ENCODE results near the gene PIN1. TPM values are rescaled to one million over a fixed set of nuclear protein-coding genes. Genes with fewer than 3 reads are reported as not detected.
A peak's percentile ranks its signal among the peaks of the same experiment; 100 is the strongest.

The PIN1 gene
- polyA plus RNA-seq (268 and 288 TPM in 2 replicates), polyA minus RNA-seq (88.4 and 94.9 TPM in 2 replicates)

DNA sequence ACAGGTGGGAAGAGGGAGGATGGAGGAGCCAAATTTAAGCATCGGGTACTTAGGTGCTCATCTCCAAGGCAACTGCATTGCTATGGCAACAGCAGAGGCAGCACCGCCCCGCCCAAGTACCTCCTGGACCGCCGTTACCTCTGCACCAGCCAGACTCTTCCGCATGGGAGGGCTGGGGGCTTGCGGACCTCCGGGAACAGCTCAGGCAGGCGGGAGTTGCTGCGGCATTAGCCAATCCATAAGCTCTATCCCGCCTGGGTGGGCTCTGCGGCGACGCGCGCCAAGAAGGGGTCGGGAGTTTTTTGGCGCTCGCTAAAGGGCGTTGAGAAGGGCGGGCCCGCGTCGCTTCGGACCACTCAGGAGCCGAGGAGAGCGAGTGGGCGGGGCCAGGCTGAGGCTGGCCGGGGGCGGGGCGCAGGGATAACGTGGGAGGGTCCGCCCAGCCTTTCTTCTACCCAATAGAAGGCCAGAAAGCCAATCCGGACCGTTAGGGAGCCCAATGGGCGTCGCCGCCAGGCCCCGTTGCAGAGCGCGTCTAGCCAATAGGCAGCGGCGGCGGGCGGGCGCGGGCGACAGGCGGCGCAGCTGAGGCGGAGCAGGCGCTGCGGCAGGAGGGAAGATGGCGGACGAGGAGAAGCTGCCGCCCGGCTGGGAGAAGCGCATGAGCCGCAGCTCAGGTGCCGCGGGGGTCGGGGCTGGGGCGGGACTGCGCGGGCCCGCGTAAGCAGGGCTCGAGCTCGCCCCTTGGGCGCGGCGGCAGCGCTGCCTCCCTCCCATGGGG is at the start of gene PIN1:
Gene PIN1 (plus strand): TSS at position 593 of the 781 bp plus-strand sequence. CDS start 27 bp downstream, at position 620.
- Histone ChIP-seq H3K36me3 (ENCODE audit: insufficient read depth, low read length) (no peaks in the 10 kb centered on the region), H2AFZ (ENCODE audit: low read depth, low read length) (no peak within 1 kb of the TSS), H3K9me3 (ENCODE audit: low read length) (no peaks in the 10 kb centered on the region), H3K27me3 (ENCODE audit: insufficient read depth, low read depth, low read length) (no peaks in the 10 kb centered on the region), H3K9me2 (ENCODE audit: insufficient read depth, low read length) (no peaks in the 10 kb centered on the region), H3F3A (ENCODE audit: insufficient read depth, low read length, poor library complexity, severe bottlenecking) (no peaks in the 10 kb centered on the region), H3K79me2 (replicated peaks; ENCODE audit: insufficient read depth, low read length) (peaks cover 28% of the 10 kb centered on the region), H3K9ac (ENCODE audit: low read length) (peak within 1 kb of the TSS; percentile 84), H3K4me3 (ENCODE audit: low read length) (peak within 1 kb of the TSS; percentile 97), H3K27ac (ENCODE audit: low read length) (peak within 1 kb of the TSS; percentile 66), H4K20me1 (ENCODE audit: insufficient read depth) (no peaks in the 10 kb centered on the region), H3K4me2 (ENCODE audit: low read length) (peak within 1 kb of the TSS; percentile 51)
- TF ChIP-seq POLR2AphosphoS5 (IDR thresholded peaks at IDR 0.05) (peak; percentile 86), EZH2 (IDR thresholded peaks at IDR 0.05; ENCODE audit: borderline replicate concordance, insufficient read depth, low read length, poor library complexity, severe bottlenecking) (no peak), RAD21 (conservative IDR thresholded peaks at IDR 0.05) (no peak), EP300 (conservative IDR thresholded peaks at IDR 0.05; ENCODE audit: poor library complexity, severe bottlenecking) (peak; percentile 35), SMC3 (conservative IDR thresholded peaks at IDR 0.05; ENCODE audit: poor library complexity) (no peak), TAF1 (IDR thresholded peaks at IDR 0.05; ENCODE audit: low read depth) (peak; percentile 68), MXI1 (conservative IDR thresholded peaks at IDR 0.05; ENCODE audit: poor library complexity, severe bottlenecking) (peak; percentile 98)
- TF ChIP-seq, protein P1, sequence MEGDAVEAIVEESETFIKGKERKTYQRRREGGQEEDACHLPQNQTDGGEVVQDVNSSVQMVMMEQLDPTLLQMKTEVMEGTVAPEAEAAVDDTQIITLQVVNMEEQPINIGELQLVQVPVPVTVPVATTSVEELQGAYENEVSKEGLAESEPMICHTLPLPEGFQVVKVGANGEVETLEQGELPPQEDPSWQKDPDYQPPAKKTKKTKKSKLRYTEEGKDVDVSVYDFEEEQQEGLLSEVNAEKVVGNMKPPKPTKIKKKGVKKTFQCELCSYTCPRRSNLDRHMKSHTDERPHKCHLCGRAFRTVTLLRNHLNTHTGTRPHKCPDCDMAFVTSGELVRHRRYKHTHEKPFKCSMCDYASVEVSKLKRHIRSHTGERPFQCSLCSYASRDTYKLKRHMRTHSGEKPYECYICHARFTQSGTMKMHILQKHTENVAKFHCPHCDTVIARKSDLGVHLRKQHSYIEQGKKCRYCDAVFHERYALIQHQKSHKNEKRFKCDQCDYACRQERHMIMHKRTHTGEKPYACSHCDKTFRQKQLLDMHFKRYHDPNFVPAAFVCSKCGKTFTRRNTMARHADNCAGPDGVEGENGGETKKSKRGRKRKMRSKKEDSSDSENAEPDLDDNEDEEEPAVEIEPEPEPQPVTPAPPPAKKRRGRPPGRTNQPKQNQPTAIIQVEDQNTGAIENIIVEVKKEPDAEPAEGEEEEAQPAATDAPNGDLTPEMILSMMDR (IDR thresholded peaks at IDR 0.05; ENCODE audit: poor library complexity, severe bottlenecking) = peak; percentile 91
- TF ChIP-seq, protein P2, sequence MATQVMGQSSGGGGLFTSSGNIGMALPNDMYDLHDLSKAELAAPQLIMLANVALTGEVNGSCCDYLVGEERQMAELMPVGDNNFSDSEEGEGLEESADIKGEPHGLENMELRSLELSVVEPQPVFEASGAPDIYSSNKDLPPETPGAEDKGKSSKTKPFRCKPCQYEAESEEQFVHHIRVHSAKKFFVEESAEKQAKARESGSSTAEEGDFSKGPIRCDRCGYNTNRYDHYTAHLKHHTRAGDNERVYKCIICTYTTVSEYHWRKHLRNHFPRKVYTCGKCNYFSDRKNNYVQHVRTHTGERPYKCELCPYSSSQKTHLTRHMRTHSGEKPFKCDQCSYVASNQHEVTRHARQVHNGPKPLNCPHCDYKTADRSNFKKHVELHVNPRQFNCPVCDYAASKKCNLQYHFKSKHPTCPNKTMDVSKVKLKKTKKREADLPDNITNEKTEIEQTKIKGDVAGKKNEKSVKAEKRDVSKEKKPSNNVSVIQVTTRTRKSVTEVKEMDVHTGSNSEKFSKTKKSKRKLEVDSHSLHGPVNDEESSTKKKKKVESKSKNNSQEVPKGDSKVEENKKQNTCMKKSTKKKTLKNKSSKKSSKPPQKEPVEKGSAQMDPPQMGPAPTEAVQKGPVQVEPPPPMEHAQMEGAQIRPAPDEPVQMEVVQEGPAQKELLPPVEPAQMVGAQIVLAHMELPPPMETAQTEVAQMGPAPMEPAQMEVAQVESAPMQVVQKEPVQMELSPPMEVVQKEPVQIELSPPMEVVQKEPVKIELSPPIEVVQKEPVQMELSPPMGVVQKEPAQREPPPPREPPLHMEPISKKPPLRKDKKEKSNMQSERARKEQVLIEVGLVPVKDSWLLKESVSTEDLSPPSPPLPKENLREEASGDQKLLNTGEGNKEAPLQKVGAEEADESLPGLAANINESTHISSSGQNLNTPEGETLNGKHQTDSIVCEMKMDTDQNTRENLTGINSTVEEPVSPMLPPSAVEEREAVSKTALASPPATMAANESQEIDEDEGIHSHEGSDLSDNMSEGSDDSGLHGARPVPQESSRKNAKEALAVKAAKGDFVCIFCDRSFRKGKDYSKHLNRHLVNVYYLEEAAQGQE (IDR thresholded peaks at IDR 0.05; ENCODE audit: borderline replicate concordance) = no peak

GRCh38 chr19:9785367-9786331 is 49.5 kb upstream of the PIN1 start:
- H3K4me3 ChIP-seq (ENCODE audit: low read length) = peak overlapping the region; percentile 76
- H3K27me3 ChIP-seq (ENCODE audit: insufficient read depth, low read depth, low read length) = no peaks in the 10 kb centered on the region
- H3K9me3 ChIP-seq (ENCODE audit: low read length) = no peaks in the 10 kb centered on the region
- H3K79me2 ChIP-seq (replicated peaks; ENCODE audit: insufficient read depth, low read length) = no peaks in the 10 kb centered on the region
- peak overlapping the region; percentile 65 for H2AFZ ChIP-seq (ENCODE audit: low read depth, low read length)
- no peaks in the 10 kb centered on the region for H3F3A ChIP-seq (ENCODE audit: insufficient read depth, low read length, poor library complexity, severe bottlenecking)
- peak overlapping the region; percentile 75 for H3K27ac ChIP-seq (ENCODE audit: low read length)
- no peak overlapping the region for H3K4me2 ChIP-seq (ENCODE audit: low read length)
- peak overlapping the region; percentile 70 for H3K9ac ChIP-seq (ENCODE audit: low read length)
- no peaks in the 10 kb centered on the region for H3K9me2 ChIP-seq (ENCODE audit: insufficient read depth, low read length)
- TF ChIP-seq POLR2AphosphoS5 (IDR thresholded peaks at IDR 0.05) = peak; percentile 84
- TF ChIP-seq RAD21 (conservative IDR thresholded peaks at IDR 0.05) = no peak
- peak; percentile 33 for TF ChIP-seq MXI1 (conservative IDR thresholded peaks at IDR 0.05; ENCODE audit: poor library complexity, severe bottlenecking)
- TF ChIP-seq, protein P2 (IDR thresholded peaks at IDR 0.05; ENCODE audit: borderline replicate concordance) = no peak
- TF ChIP-seq EP300 (conservative IDR thresholded peaks at IDR 0.05; ENCODE audit: poor library complexity, severe bottlenecking) = peak; percentile 33
- no peak for TF ChIP-seq SMC3 (conservative IDR thresholded peaks at IDR 0.05; ENCODE audit: poor library complexity)
- no peaks in the 10 kb centered on the region for H4K20me1 ChIP-seq (ENCODE audit: insufficient read depth)
- no peaks in the 10 kb centered on the region for H3K36me3 ChIP-seq (ENCODE audit: insufficient read depth, low read length)
